ENCODE results near the gene JARID2. TPM values are rescaled to one million over a fixed set of nuclear protein-coding genes. Genes with fewer than 3 reads are reported as not detected.

JARID2 gene
- polyA plus RNA-seq, 1 donor (not counting 4 experiments of a cell fraction or from before 2014, with no cell fraction given) = 11.0 TPM

DNA sequence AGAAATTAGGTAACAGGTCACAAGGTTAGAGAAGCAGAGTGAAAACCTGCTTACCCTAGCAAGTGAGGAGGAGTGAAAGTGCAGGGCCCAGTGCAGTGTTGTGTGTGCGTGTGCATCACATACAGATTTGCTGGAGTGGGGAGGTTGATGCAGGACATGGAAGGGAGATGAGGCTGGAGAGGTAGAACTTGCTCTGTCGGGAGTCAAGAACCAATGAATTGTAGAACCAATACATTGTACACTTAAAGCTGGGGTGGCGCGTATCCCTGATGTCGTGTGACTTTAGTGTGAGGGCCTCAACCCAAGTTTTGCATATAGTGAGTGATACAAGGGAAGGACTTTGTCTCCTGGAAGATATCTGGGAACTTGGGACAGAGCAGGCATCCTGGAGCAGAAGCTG, 48.6 kb downstream of the JARID2 start:
- Histone ChIP-seq H3K27ac (ENCODE audit: control insufficient read depth, insufficient read depth, low read length) (no peak overlapping the region), H3K27me3 (ENCODE audit: control insufficient read depth, extremely low read depth, insufficient read depth, low read length) (no peaks in the 10 kb centered on the region), H4K20me1 (ENCODE audit: control insufficient read depth, extremely low read depth, insufficient read depth, low read length) (peaks cover 11% of the 10 kb centered on the region), H3K36me3 (ENCODE audit: control insufficient read depth in 2 of 2, extremely low read depth in 1 of 2, insufficient read depth in 2 of 2, low read length in 2 of 2) (no peaks in the 10 kb centered on the region), H3K9me3 (ENCODE audit: control insufficient read depth, low read depth, low read length) (no peaks in the 10 kb centered on the region), H3K9me1 (ENCODE audit: control insufficient read depth, extremely low read depth, insufficient read depth, low read length) (peaks cover 4% of the 10 kb centered on the region), H2AFZ (ENCODE audit: control insufficient read depth, low read length) (no peak overlapping the region), H3K4me3 (ENCODE audit: control insufficient read depth in 2 of 3, extremely low read depth in 1 of 3, insufficient read depth in 2 of 3, low read depth in 1 of 3, low read length in 3 of 3) (no peak overlapping the region), H3K79me2 (ENCODE audit: control insufficient read depth, insufficient read depth, low read length) (peaks cover 92% of the 10 kb centered on the region), H3K4me2 (ENCODE audit: control insufficient read depth, extremely low read depth, insufficient read depth, low read depth, low read length) (no peak overlapping the region), H3K4me1 (ENCODE audit: control insufficient read depth, extremely low read depth, insufficient read depth, low read length) (peaks cover 5% of the 10 kb centered on the region), H3K9ac (ENCODE audit: control insufficient read depth, extremely low read depth, insufficient read depth, low read length) (no peak overlapping the region)
- TF ChIP-seq, protein P1, sequence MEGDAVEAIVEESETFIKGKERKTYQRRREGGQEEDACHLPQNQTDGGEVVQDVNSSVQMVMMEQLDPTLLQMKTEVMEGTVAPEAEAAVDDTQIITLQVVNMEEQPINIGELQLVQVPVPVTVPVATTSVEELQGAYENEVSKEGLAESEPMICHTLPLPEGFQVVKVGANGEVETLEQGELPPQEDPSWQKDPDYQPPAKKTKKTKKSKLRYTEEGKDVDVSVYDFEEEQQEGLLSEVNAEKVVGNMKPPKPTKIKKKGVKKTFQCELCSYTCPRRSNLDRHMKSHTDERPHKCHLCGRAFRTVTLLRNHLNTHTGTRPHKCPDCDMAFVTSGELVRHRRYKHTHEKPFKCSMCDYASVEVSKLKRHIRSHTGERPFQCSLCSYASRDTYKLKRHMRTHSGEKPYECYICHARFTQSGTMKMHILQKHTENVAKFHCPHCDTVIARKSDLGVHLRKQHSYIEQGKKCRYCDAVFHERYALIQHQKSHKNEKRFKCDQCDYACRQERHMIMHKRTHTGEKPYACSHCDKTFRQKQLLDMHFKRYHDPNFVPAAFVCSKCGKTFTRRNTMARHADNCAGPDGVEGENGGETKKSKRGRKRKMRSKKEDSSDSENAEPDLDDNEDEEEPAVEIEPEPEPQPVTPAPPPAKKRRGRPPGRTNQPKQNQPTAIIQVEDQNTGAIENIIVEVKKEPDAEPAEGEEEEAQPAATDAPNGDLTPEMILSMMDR (optimal IDR thresholded peaks at IDR 0.05 in 1 of 3, IDR thresholded peaks at IDR 0.05 in 1 of 3, conservative IDR thresholded peaks at IDR 0.05 in 1 of 3; ENCODE audit: extremely low read depth in 1 of 3, insufficient read depth in 2 of 3, low read length in 3 of 3) = no peak
- TF ChIP-seq EZH2 (IDR thresholded peaks at IDR 0.05; ENCODE audit: low read length) = no peak
- FAIRE-seq = no peak
- DNase-seq (ENCODE audit: low read depth, low spot score) = no peak
- dilution Hi-C loops (cut with MboI; ENCODE audit: extremely low pct_ligation_motif_present, low sequenced_read_pairs) = no loop called here

DNA sequence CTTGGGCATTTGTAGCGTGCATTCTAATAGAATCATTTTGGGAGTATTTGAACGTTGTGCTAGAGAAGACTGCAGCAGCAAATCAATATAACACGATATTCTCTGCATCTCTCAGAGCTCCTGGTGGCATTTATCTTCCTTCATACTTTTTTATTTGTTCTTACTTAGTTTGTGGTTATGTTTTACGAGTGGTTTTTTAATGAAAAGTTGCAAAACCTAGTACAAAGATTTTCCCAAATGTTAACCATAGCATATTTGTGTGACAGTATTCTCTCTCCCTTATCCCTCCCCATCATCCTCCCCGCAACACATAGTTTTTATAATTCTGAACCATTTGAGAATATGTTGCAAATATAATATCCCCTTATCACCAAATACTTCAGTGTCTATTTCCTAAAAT, 50.4 kb downstream of the JARID2 start:
- no peak for DNase-seq (ENCODE audit: low read depth, low spot score)
- Histone ChIP-seq H3K79me2 (ENCODE audit: control insufficient read depth, insufficient read depth, low read length) (peaks cover 94% of the 10 kb centered on the region), H3K27ac (ENCODE audit: control insufficient read depth, insufficient read depth, low read length) (no peak overlapping the region), H3K27me3 (ENCODE audit: control insufficient read depth, extremely low read depth, insufficient read depth, low read length) (no peaks in the 10 kb centered on the region), H3K4me1 (ENCODE audit: control insufficient read depth, extremely low read depth, insufficient read depth, low read length) (peaks cover 9% of the 10 kb centered on the region), H3K4me3 (ENCODE audit: control insufficient read depth in 2 of 3, extremely low read depth in 1 of 3, insufficient read depth in 2 of 3, low read depth in 1 of 3, low read length in 3 of 3) (no peak overlapping the region), H3K36me3 (ENCODE audit: control insufficient read depth in 2 of 2, extremely low read depth in 1 of 2, insufficient read depth in 2 of 2, low read length in 2 of 2) (no peaks in the 10 kb centered on the region), H3K9me3 (ENCODE audit: control insufficient read depth, low read depth, low read length) (no peaks in the 10 kb centered on the region), H3K4me2 (ENCODE audit: control insufficient read depth, extremely low read depth, insufficient read depth, low read depth, low read length) (no peak overlapping the region), H3K9ac (ENCODE audit: control insufficient read depth, extremely low read depth, insufficient read depth, low read length) (no peak overlapping the region), H3K9me1 (ENCODE audit: control insufficient read depth, extremely low read depth, insufficient read depth, low read length) (peaks cover 4% of the 10 kb centered on the region), H4K20me1 (ENCODE audit: control insufficient read depth, extremely low read depth, insufficient read depth, low read length) (peaks cover 20% of the 10 kb centered on the region), H2AFZ (ENCODE audit: control insufficient read depth, low read length) (no peak overlapping the region)
- dilution Hi-C loops (cut with MboI; ENCODE audit: extremely low pct_ligation_motif_present, low sequenced_read_pairs) = no loop called here
- TF ChIP-seq, protein P1 (optimal IDR thresholded peaks at IDR 0.05 in 1 of 3, IDR thresholded peaks at IDR 0.05 in 1 of 3, conservative IDR thresholded peaks at IDR 0.05 in 1 of 3; ENCODE audit: extremely low read depth in 1 of 3, insufficient read depth in 2 of 3, low read length in 3 of 3) = no peak
- no peak for TF ChIP-seq EZH2 (IDR thresholded peaks at IDR 0.05; ENCODE audit: low read length)
- FAIRE-seq = no peak

All from keratinocyte (primary cell).